Esophagus muscularis mucosa (tissue), 4 donors: ENCODE data around the gene RFC5. TPM values are rescaled to one million over a fixed set of nuclear protein-coding genes. Genes with fewer than 3 reads are reported as not detected.

Source experiments
- DNase-seq: peaks from one replicate; pipeline ENCODE4 v3.0.0-alpha.2; 2017; ENCODE audit errors: extremely low spot score
- H3K27ac ChIP-seq, 4 donors: fragments of 200-600 bp; sonication (generic); replicated peaks in 1 of 4; 1 replicate in 3 of 4; 2 replicates in 1 of 4; pipeline ENCODE4 v1.5.1; 2016 to 2019; ENCODE audit warnings: mild to moderate bottlenecking in 1 of 4
- H3K27me3 ChIP-seq, 4 donors: fragments of 200-600 bp; sonication (generic); one replicate each; pipeline versions ENCODE4 v1.5.1 to v1.6.0; 2016 to 2019
- H3K36me3 ChIP-seq, 4 donors: fragments of 200-600 bp; sonication (generic); one replicate each; pipeline ENCODE4 v1.5.1; 2016 to 2019
- H3K4me1 ChIP-seq, 4 donors: fragments of 200-600 bp; sonication (generic); one replicate each; pipeline ENCODE4 v1.5.1; 2016 to 2019
- H3K4me3 ChIP-seq, 4 donors: fragments of 200-600 bp; sonication (generic); 1 replicate in 2 of 4; 2 replicates in 2 of 4; pipeline ENCODE4 v1.5.1; 2016 to 2019; ENCODE audit warnings: mild to moderate bottlenecking in 4 of 4, moderate library complexity in 1 of 4
- H3K9me3 ChIP-seq, 4 donors: fragments of 200-600 bp; sonication (generic); 1 replicate in 3 of 4; 2 replicates in 1 of 4; pipeline ENCODE4 v1.5.1; 2016 to 2019
- EP300 ChIP-seq: sonication (generic); formaldehyde crosslinking; IDR thresholded peaks from one replicate; pipeline ENCODE4 v1.6.1; 2017; ENCODE audit warnings: antibody characterized with exemption
- POLR2A ChIP-seq: fragments of 450-650 bp; IDR thresholded peaks from one replicate; pipeline ENCODE4 v1.6.1; 2017; ENCODE audit warnings: antibody characterized with exemption, moderate library complexity, mild to moderate bottlenecking, low read depth
- POLR2AphosphoS5 ChIP-seq, 2 donors: sonication (generic); formaldehyde crosslinking; IDR thresholded peaks; one replicate each; pipeline ENCODE4 v1.6.1; 2017; ENCODE audit warnings: antibody characterized with exemption in 2 of 2
- WGBS: methylation state at CpG from one replicate; pipeline ENCODE4 v1.1.5; 2018; 5-methylcytosine and 5-hydroxymethylcytosine counted together
- intact Hi-C: fragments of 100-400 bp; cut with DNase I; formaldehyde crosslinking; loops from one replicate; pipeline ENCODE4 v1.15.1; 2023
- total RNA-seq, 4 donors: library from RNA; depleted of rRNA; stranded (reverse); fragments of >200 nt; gene quantifications; one replicate each; pipeline versions ENCODE4 v1.1.0 to v1.2.1, GENCODE V29; 2016
- TF ChIP-seq, protein P1 (sequence below), 3 experiments: fragments of 200-600 bp in 2 of 3; fragments of 450-650 bp in 1 of 3; sonication (generic) in 2 of 3; IDR thresholded peaks; one replicate each; pipeline ENCODE4 v1.5.1; 2017 to 2019; ENCODE audit warnings: antibody characterized with exemption in 3 of 3, mild to moderate bottlenecking in 2 of 3, moderate library complexity in 1 of 3

RFC5 gene
- total RNA-seq, 4 donors from 2014 or later, result 8.7 to 11.3 (median 10.0) TPM

DNA sequence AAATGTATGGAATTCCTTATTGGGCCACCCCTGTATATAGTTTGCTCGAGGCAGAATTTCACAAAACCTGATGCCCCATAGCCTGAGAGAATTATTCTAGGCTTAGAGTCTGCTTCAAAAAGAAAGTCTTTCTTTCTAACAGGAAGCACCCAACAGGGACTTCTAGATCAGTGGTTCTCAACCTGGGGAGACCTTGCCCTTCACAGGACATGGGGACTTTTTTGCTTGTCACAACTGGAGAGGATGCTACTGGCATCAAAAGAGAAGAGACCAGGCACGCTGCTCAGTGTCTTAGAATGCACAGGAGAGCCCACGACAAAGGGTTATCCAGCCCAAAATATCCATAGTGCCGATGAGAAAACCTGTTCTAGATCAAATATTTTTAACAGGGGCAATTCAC is 25.6 kb downstream of the RFC5 start:
- peaks cover 68 to 100% (median 89%) of the 10 kb centered on the region in 4 donors for H3K36me3 ChIP-seq
- H3K4me3 ChIP-seq, result no peak overlapping the region
- intact Hi-C loops, result no loop called here
- no peak overlapping the region for H3K27ac ChIP-seq
- DNase-seq, result no peak
- no peaks in the 10 kb centered on the region for H3K9me3 ChIP-seq
- no peak for TF ChIP-seq POLR2A
- no peak for TF ChIP-seq POLR2AphosphoS5 (IDR thresholded peaks at IDR 0.05)
- TF ChIP-seq EP300, result no peak
- TF ChIP-seq, protein P1, sequence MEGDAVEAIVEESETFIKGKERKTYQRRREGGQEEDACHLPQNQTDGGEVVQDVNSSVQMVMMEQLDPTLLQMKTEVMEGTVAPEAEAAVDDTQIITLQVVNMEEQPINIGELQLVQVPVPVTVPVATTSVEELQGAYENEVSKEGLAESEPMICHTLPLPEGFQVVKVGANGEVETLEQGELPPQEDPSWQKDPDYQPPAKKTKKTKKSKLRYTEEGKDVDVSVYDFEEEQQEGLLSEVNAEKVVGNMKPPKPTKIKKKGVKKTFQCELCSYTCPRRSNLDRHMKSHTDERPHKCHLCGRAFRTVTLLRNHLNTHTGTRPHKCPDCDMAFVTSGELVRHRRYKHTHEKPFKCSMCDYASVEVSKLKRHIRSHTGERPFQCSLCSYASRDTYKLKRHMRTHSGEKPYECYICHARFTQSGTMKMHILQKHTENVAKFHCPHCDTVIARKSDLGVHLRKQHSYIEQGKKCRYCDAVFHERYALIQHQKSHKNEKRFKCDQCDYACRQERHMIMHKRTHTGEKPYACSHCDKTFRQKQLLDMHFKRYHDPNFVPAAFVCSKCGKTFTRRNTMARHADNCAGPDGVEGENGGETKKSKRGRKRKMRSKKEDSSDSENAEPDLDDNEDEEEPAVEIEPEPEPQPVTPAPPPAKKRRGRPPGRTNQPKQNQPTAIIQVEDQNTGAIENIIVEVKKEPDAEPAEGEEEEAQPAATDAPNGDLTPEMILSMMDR (IDR thresholded peaks at IDR 0.05), result no peak
- WGBS, result 100% methylated on average over 4 of the region's 4 CpGs
- no peaks in the 10 kb centered on the region for H3K27me3 ChIP-seq
- H3K4me1 ChIP-seq, result peaks cover 0 to 5% (median 0%) of the 10 kb centered on the region in 4 donors

DNA sequence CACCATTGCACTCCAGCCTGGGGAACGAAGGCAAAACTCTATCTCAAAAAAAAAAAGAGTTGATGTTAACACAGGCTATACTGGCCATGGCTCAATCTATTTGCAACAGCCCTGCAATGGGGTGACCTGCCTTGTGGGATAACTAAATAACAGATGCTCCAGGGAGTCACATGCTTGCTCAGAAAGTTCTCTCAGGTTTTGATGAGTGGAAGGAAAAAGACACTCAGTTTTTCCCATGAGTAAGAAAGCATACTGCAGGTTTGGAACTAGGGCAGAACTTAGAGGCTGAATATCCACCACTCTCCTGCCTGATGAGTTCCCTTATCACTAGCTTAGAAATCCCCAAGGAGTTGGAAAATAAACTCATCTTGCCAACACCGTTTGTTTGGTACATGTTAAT is 27.6 kb downstream of the RFC5 start:
- no peaks in the 10 kb centered on the region for H3K27me3 ChIP-seq
- peaks cover 59 to 91% (median 78%) of the 10 kb centered on the region in 4 donors for H3K36me3 ChIP-seq
- DNase-seq, result no peak
- TF ChIP-seq, protein P1 (IDR thresholded peaks at IDR 0.05), result no peak
- TF ChIP-seq POLR2A (no peak), POLR2AphosphoS5 (IDR thresholded peaks at IDR 0.05) (no peak), EP300 (no peak)
- no peak overlapping the region for H3K27ac ChIP-seq
- H3K4me3 ChIP-seq, result no peak overlapping the region
- 72% methylated on average over 2 of the region's 2 CpGs for WGBS
- H3K9me3 ChIP-seq, result no peaks in the 10 kb centered on the region
- peaks cover 0 to 5% (median 0%) of the 10 kb centered on the region in 4 donors for H3K4me1 ChIP-seq
- intact Hi-C loops, result no loop called here

DNA sequence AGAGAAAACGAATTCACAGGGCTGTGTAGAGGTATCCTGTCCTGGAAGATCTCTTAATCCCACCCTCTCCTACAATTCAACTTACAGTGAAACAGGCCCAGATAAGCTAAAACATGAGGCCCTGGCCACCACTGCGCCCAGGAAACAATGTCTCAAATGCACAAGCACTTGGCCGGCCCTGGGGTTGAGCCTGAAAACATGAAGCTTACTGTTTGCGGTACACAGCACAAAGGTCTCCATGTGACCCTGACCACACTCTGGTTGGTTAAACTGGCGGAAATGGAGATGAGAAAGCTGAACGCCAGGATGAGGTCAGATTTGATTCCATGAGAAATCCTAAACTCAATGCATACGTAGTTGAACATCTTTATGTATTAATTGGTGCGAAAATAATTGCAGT is 28.1 kb downstream of the RFC5 start:
- H3K36me3 ChIP-seq, result peaks cover 59 to 91% (median 76%) of the 10 kb centered on the region in 4 donors
- H3K27me3 ChIP-seq, result no peaks in the 10 kb centered on the region
- no peak overlapping the region for H3K27ac ChIP-seq
- no peaks in the 10 kb centered on the region for H3K9me3 ChIP-seq
- WGBS, result 92% methylated on average over 8 of the region's 8 CpGs
- peaks cover 0 to 5% (median 0%) of the 10 kb centered on the region in 4 donors for H3K4me1 ChIP-seq
- intact Hi-C loops, result no loop called here
- TF ChIP-seq EP300 (no peak), POLR2AphosphoS5 (IDR thresholded peaks at IDR 0.05) (no peak), POLR2A (no peak)
- TF ChIP-seq, protein P1 (IDR thresholded peaks at IDR 0.05), result no peak
- no peak for DNase-seq
- H3K4me3 ChIP-seq, result no peak overlapping the region

DNA sequence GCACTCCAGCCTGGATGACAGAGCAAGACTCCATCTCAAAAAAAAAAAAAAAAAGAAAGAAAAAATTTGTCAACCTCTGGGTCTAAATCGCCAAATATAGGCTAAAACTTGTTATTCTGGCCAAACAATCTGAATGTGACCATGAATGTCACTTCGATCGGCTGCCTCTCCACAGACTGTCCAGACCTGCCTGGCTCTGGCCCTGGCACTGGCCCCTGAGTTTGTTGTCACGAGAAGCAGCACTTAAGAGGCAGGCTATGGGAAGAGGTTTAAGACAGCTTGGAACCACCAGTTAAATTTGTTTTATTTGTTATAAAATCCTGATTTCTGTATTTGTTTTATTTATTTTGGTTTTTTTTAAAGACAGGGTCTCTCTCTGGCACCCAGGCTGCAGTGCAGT is 29.9 kb downstream of the RFC5 start:
- peaks cover 50 to 91% (median 72%) of the 10 kb centered on the region in 4 donors for H3K36me3 ChIP-seq
- DNase-seq, result no peak
- no peak overlapping the region for H3K4me3 ChIP-seq
- TF ChIP-seq POLR2A (no peak), EP300 (no peak), POLR2AphosphoS5 (IDR thresholded peaks at IDR 0.05) (no peak)
- TF ChIP-seq, protein P1 (IDR thresholded peaks at IDR 0.05), result no peak
- peaks cover 0 to 6% (median under 1%) of the 10 kb centered on the region in 4 donors for H3K4me1 ChIP-seq
- no peaks in the 10 kb centered on the region for H3K27me3 ChIP-seq
- no peak overlapping the region for H3K27ac ChIP-seq
- intact Hi-C loops, result no loop called here
- H3K9me3 ChIP-seq, result no peaks in the 10 kb centered on the region
- WGBS, result 92% methylated on average over 4 of the region's 4 CpGs
